ENCODE data around the gene ZNF362. TPM values are rescaled to one million over a fixed set of nuclear protein-coding genes. Genes with fewer than 3 reads are reported as not detected.

The ZNF362 gene
- total RNA-seq: 2.6 and 4.2 TPM in 2 replicates

GRCh38 chr1:33256471-33257206, at the start of gene ZNF362:
Gene ZNF362 (plus strand): TSS chr1:33256492. CDS start chr1:33270575, 14,083 bp downstream.

DNA sequence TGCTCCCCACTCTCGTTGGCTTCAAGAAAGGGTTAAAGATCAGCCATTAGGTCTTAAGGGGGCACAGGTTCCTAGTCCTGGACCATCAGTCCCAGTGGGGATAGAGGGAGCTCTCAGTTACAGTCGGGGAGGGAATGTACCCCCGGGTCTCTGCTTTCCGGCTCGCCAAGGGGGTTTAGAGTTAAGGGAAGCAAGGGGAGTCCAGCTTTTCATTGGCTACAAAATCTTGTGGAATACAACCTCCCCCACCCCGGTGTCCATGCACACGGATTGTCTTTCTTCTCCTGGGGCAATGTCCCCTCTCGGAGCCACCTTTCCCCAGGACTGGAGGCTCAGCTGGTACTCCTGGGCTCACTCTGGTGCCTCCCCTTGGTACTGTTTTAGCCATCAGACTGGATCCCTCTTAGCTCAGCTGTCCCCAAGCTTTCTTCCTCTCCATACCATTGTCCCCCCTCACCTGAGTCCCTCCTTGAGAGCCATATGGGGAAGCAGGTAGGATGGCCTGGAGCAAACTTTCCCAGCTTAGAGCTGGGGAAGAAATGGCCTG, 64.4 kb downstream of the ZNF362 start, which contains the start of gene A3GALT2:
A3GALT2 (minus strand) TSS at position 480 of the 547 bp plus-strand sequence; CDS start at position 480, 0 bp downstream.

Other genes with a start within 250 kb of the ZNF362 start
- gene AK2, start 219.6 kb upstream of the ZNF362 start, total RNA-seq: 71.7 and 93.1 TPM in 2 replicates
- gene AZIN2, start 175.3 kb upstream of the ZNF362 start, total RNA-seq: 7.7 and 12.8 TPM in 2 replicates
- gene TRIM62, start 74.4 kb upstream of the ZNF362 start, total RNA-seq: 1.8 and 2.3 TPM in 2 replicates
- not detected in 2 replicates for gene A3GALT2, start 64.6 kb downstream of the ZNF362 start, total RNA-seq
- gene PHC2, start 174.6 kb downstream of the ZNF362 start, total RNA-seq: 42.2 and 49.4 TPM in 2 replicates
- 8.7 and 11.1 TPM in 2 replicates for gene ZSCAN20, start 216.2 kb downstream of the ZNF362 start, total RNA-seq